Colonic mucosa (tissue), 4 donors: ENCODE data around the gene TLL2. TPM values are rescaled to one million over a fixed set of nuclear protein-coding genes. Genes with fewer than 3 reads are reported as not detected.

Experiments used
- DNase-seq: peaks from one replicate; pipeline ENCODE4 v3.0.0-alpha.2; 2020
- H3K27ac ChIP-seq: fragments of 200-600 bp; one replicate; pipeline ENCODE4 v1.8.0; 2021
- H3K27me3 ChIP-seq: fragments of 200-600 bp; one replicate; pipeline ENCODE4 v1.8.0; 2021
- H3K36me3 ChIP-seq: fragments of 200-600 bp; one replicate; pipeline ENCODE4 v1.8.0; 2021
- H3K4me1 ChIP-seq: fragments of 200-600 bp; one replicate; pipeline ENCODE4 v1.8.0; 2021; ENCODE audit warnings: mild to moderate bottlenecking
- H3K4me3 ChIP-seq: fragments of 200-600 bp; one replicate; pipeline ENCODE4 v1.8.0; 2021
- H3K9ac ChIP-seq, 2 donors: one replicate each; pipeline ENCODE4 v1.7.0; 2013; ENCODE audit warnings: control low read depth in 2 of 2, low read depth in 2 of 2, low read length in 2 of 2
- H3K9me3 ChIP-seq: fragments of 200-600 bp; one replicate; pipeline ENCODE4 v1.8.0; 2021
- CTCF ChIP-seq: fragments of 200-600 bp; IDR thresholded peaks from one replicate; pipeline ENCODE4 v1.8.0; 2022; ENCODE audit warnings: antibody characterized with exemption, mild to moderate bottlenecking
- intact Hi-C: fragments of 100-400 bp; cut with DNase I; formaldehyde crosslinking; loops from one replicate; pipeline ENCODE4 v1.14.1; 2022
- total RNA-seq, 2 donors: library from RNA; stranded (reverse); fragmentation: NEBNext Ultra II Directional in 1 of 2; extraction: Animal tissue kit (Norgen Biotek cat#: 25700) in 1 of 2; gene quantifications; one replicate each; pipeline ENCODE4 v1.2.1, GENCODE V29; 2021
- donor health status: healthy.
- donor health status: DM: no; HTN: no; CAD: no.
- donor health status: DM: no; HTN: no; CAD: no.

The TLL2 gene
- total RNA-seq, 2 donors from 2014 or later = 0.30 to 0.45 TPM

GRCh38 chr10:96500050-96500449, 13.7 kb downstream of the TLL2 start:
- H3K4me1 ChIP-seq = no peaks in the 10 kb centered on the region
- no peak overlapping the region for H3K9ac ChIP-seq
- no peak for DNase-seq
- intact Hi-C loops = no loop called here
- H3K27ac ChIP-seq = no peak overlapping the region
- H3K4me3 ChIP-seq = no peak overlapping the region
- no peaks in the 10 kb centered on the region for H3K9me3 ChIP-seq
- TF ChIP-seq CTCF = no peak
- no peaks in the 10 kb centered on the region for H3K27me3 ChIP-seq
- no peaks in the 10 kb centered on the region for H3K36me3 ChIP-seq

- Histone ChIP-seq H3K9ac (no peak overlapping the region), H3K36me3 (no peaks in the 10 kb centered on the region), H3K4me3 (no peak overlapping the region), H3K27ac (no peak overlapping the region), H3K27me3 (no peaks in the 10 kb centered on the region), H3K9me3 (no peaks in the 10 kb centered on the region), H3K4me1 (no peaks in the 10 kb centered on the region)
- intact Hi-C loops = no loop called here
- TF ChIP-seq CTCF = no peak
- DNase-seq = no peak
These were observed 16.3 kb downstream of the TLL2 start for GRCh38 chr10:96497391-96497790.

- Histone ChIP-seq H3K4me1 (no peaks in the 10 kb centered on the region), H3K9ac (no peak overlapping the region), H3K27ac (no peak overlapping the region), H3K4me3 (no peak overlapping the region), H3K36me3 (no peaks in the 10 kb centered on the region), H3K9me3 (no peaks in the 10 kb centered on the region), H3K27me3 (no peaks in the 10 kb centered on the region)
- no peak for DNase-seq
- TF ChIP-seq CTCF = no peak
- intact Hi-C loops = no loop called here
These were observed 17.3 kb downstream of the TLL2 start for GRCh38 chr10:96496281-96496925.

GRCh38 chr10:96495544-96495943, 18.2 kb downstream of the TLL2 start:
- no peaks in the 10 kb centered on the region for H3K9me3 ChIP-seq
- TF ChIP-seq CTCF = no peak
- no peak overlapping the region for H3K9ac ChIP-seq
- intact Hi-C loops = no loop called here
- H3K27me3 ChIP-seq = no peaks in the 10 kb centered on the region
- no peak overlapping the region for H3K27ac ChIP-seq
- no peak for DNase-seq
- no peaks in the 10 kb centered on the region for H3K4me1 ChIP-seq
- H3K4me3 ChIP-seq = no peak overlapping the region
- no peaks in the 10 kb centered on the region for H3K36me3 ChIP-seq

- no peak for DNase-seq
- intact Hi-C loops = no loop called here
- Histone ChIP-seq H3K4me1 (no peaks in the 10 kb centered on the region), H3K27me3 (no peaks in the 10 kb centered on the region), H3K36me3 (no peaks in the 10 kb centered on the region), H3K27ac (no peak overlapping the region), H3K4me3 (no peak overlapping the region), H3K9ac (no peak overlapping the region), H3K9me3 (no peaks in the 10 kb centered on the region)
- TF ChIP-seq CTCF = no peak
These were observed 19.0 kb downstream of the TLL2 start for GRCh38 chr10:96494694-96495093.
